H9 (cell line): ENCODE data around the gene SWSAP1. TPM values are rescaled to one million over a fixed set of nuclear protein-coding genes. Genes with fewer than 3 reads are reported as not detected.

ENCODE experiments used
- DNase-seq: peaks from one replicate; pipeline ENCODE4 v3.0.0-alpha.2; 2017
- H2AFZ ChIP-seq: one replicate; pipeline ENCODE4 v1.6.1; 2013; ENCODE audit warnings: mild to moderate bottlenecking, low read length, control low read depth, moderate library complexity
- H2AK5ac ChIP-seq: 2 replicates; pipeline ENCODE4 v1.6.1; 2013; ENCODE audit warnings: low read length, control low read depth, mixed read lengths; ENCODE audit not compliant: insufficient read length
- H2BK120ac ChIP-seq: one replicate; pipeline ENCODE4 v1.6.1; 2013; ENCODE audit warnings: low read depth, mild to moderate bottlenecking, low read length, control low read depth, inconsistent platforms; ENCODE audit not compliant: poor library complexity, severe bottlenecking
- H2BK12ac ChIP-seq: 2 replicates; pipeline ENCODE4 v1.6.1; 2013; ENCODE audit warnings: low read length, control low read depth, mixed read lengths, low read depth; ENCODE audit not compliant: insufficient read length
- H2BK15ac ChIP-seq: 2 replicates; pipeline ENCODE4 v1.6.1; 2013; ENCODE audit warnings: low read depth, low read length, control low read depth
- H2BK20ac ChIP-seq: one replicate; pipeline ENCODE4 v1.6.1; 2013; ENCODE audit warnings: low read depth, mild to moderate bottlenecking, low read length, control low read depth, inconsistent platforms; ENCODE audit not compliant: poor library complexity, severe bottlenecking
- H2BK5ac ChIP-seq: 2 replicates; pipeline ENCODE4 v1.6.1; 2013; ENCODE audit warnings: low read length, control low read depth, mixed read lengths; ENCODE audit not compliant: insufficient read length
- H3K14ac ChIP-seq: 2 replicates; pipeline ENCODE4 v1.6.1; 2013; ENCODE audit warnings: low read length, control low read depth; ENCODE audit not compliant: insufficient read depth
- H3K18ac ChIP-seq: 2 replicates; pipeline ENCODE4 v1.6.1; 2013; ENCODE audit warnings: low read depth, mild to moderate bottlenecking, mixed read lengths, low read length, control low read depth; ENCODE audit not compliant: insufficient read length
- H3K23ac ChIP-seq: 2 replicates; pipeline ENCODE4 v1.6.1; 2013; ENCODE audit warnings: low read length, control low read depth, mixed read lengths, low read depth; ENCODE audit not compliant: insufficient read length
- H3K23me2 ChIP-seq: 2 replicates; pipeline ENCODE4 v1.6.1; 2013; ENCODE audit warnings: low read depth, mild to moderate bottlenecking, mixed read lengths, low read length, control low read depth; ENCODE audit not compliant: insufficient read length, poor library complexity, severe bottlenecking
- H3K27ac ChIP-seq: 2 replicates; pipeline ENCODE4 v1.5.1; 2013; ENCODE audit warnings: low read length, control low read depth, mixed read lengths, low read depth; ENCODE audit not compliant: insufficient read length
- H3K27me3 ChIP-seq: 2 replicates; pipeline ENCODE4 v1.6.1; 2013; ENCODE audit warnings: low read length, control low read depth, inconsistent platforms; ENCODE audit not compliant: insufficient read depth
- H3K4ac ChIP-seq: 2 replicates; pipeline ENCODE4 v1.6.1; 2013; ENCODE audit warnings: low read depth, mild to moderate bottlenecking, control low read depth, inconsistent platforms, low read length, moderate library complexity
- H3K4me1 ChIP-seq: 2 replicates; pipeline ENCODE4 v1.6.1; 2013; ENCODE audit warnings: low read length, control low read depth, inconsistent platforms; ENCODE audit not compliant: insufficient read depth
- H3K4me2 ChIP-seq: 2 replicates; pipeline ENCODE4 v1.6.1; 2013; ENCODE audit warnings: low read length, control low read depth, mixed read lengths; ENCODE audit not compliant: insufficient read length, insufficient read depth
- H3K56ac ChIP-seq: 2 replicates; pipeline ENCODE4 v1.6.1; 2013; ENCODE audit warnings: low read depth, mild to moderate bottlenecking, mixed read lengths, low read length, control low read depth; ENCODE audit not compliant: insufficient read length
- H3K79me1 ChIP-seq: 2 replicates; pipeline ENCODE4 v1.6.1; 2013; ENCODE audit warnings: low read depth, mild to moderate bottlenecking, moderate library complexity, low read length, control low read depth, inconsistent platforms; ENCODE audit not compliant: insufficient read depth, poor library complexity, severe bottlenecking
- H3K79me2 ChIP-seq: 2 replicates; pipeline ENCODE4 v1.6.1; 2013; ENCODE audit warnings: low read length, control low read depth, inconsistent platforms; ENCODE audit not compliant: insufficient read depth
- H3K9ac ChIP-seq: 2 replicates; pipeline ENCODE4 v1.6.1; 2013; ENCODE audit warnings: low read length, control low read depth, mixed read lengths; ENCODE audit not compliant: insufficient read length; ENCODE audit errors: extremely low read depth
- H3K9me3 ChIP-seq: one replicate; pipeline ENCODE4 v1.6.1; 2013; ENCODE audit warnings: low read depth, low read length, inconsistent platforms; ENCODE audit not compliant: control insufficient read depth
- H3T11ph ChIP-seq: one replicate; pipeline ENCODE4 v1.6.1; 2013; ENCODE audit warnings: mild to moderate bottlenecking, low read length, control low read depth, inconsistent platforms
- H4K20me1 ChIP-seq: one replicate; pipeline ENCODE4 v1.6.1; 2013; ENCODE audit not compliant: control insufficient read depth, insufficient read length, insufficient read depth
- H4K5ac ChIP-seq: 2 replicates; pipeline ENCODE4 v1.6.1; 2013; ENCODE audit warnings: low read depth, mild to moderate bottlenecking, mixed read lengths, low read length, control low read depth; ENCODE audit not compliant: insufficient read length
- H4K8ac ChIP-seq: replicated peaks from 2 replicates; pipeline ENCODE4 v1.6.1; 2013; ENCODE audit warnings: low read length, control low read depth, mixed read lengths, low read depth; ENCODE audit not compliant: insufficient read length
- H4K91ac ChIP-seq: 2 replicates; pipeline ENCODE4 v1.6.1; 2013; ENCODE audit warnings: low read depth, mild to moderate bottlenecking, moderate library complexity, mixed read lengths, low read length, control low read depth; ENCODE audit not compliant: insufficient read length
- H3K27ac Mint-ChIP-seq, 3 experiments: 2 replicates in 2 of 3; 3 replicates in 1 of 3; pipeline ENCODE4 v1.8.0; 2020 to 2021; ENCODE audit warnings: mixed read lengths in 3 of 3, mild to moderate bottlenecking in 1 of 3, moderate library complexity in 1 of 3
- H3K27me3 Mint-ChIP-seq: 2 replicates; pipeline ENCODE4 v1.8.0; 2021; ENCODE audit warnings: low read depth, mild to moderate bottlenecking, moderate library complexity, mixed read lengths
- H3K36me3 Mint-ChIP-seq, 3 experiments: 2 replicates in 2 of 3; 3 replicates in 1 of 3; pipeline ENCODE4 v1.8.0; 2020 to 2021; ENCODE audit warnings: low read depth in 3 of 3, mixed read lengths in 3 of 3; ENCODE audit not compliant: insufficient read depth in 1 of 3
- H3K4me1 Mint-ChIP-seq, 2 experiments: 2 replicates each; pipeline ENCODE4 v1.8.0; 2020; ENCODE audit warnings: mixed read lengths in 2 of 2
- H3K4me3 Mint-ChIP-seq, 2 experiments: 2 replicates in 1 of 2; 3 replicates in 1 of 2; pipeline ENCODE4 v1.8.0; 2020 to 2021; ENCODE audit warnings: mild to moderate bottlenecking in 2 of 2, mixed read lengths in 2 of 2, moderate library complexity in 1 of 2
- H3K9me3 Mint-ChIP-seq, 2 experiments: 2 replicates in 1 of 2; 3 replicates in 1 of 2; pipeline ENCODE4 v1.8.0; 2020; ENCODE audit warnings: mild to moderate bottlenecking in 2 of 2, mixed read lengths in 2 of 2, moderate library complexity in 1 of 2
- CTCF ChIP-seq: fragments of 200-600 bp; sonication (generic); conservative IDR thresholded peaks from 3 replicates; pipeline ENCODE4 v1.8.0; 2021; ENCODE audit warnings: antibody characterized with exemption, mild to moderate bottlenecking
- WGBS: extraction: QIAGEN DNeasy Blood & Tissue Kit; methylation state at CpG from one replicate; pipeline ENCODE4 v1.1.7; 2013; ENCODE audit warnings: missing lambda C conversion rate, low lambda C conversion rate, mixed read lengths; ENCODE audit not compliant: insufficient read length; ENCODE audit errors: extremely low coverage; 5-methylcytosine and 5-hydroxymethylcytosine counted together
- total RNA-seq: library from RNA; stranded (reverse); gene quantifications from 2 replicates; pipeline ENCODE4 v1.2.1, GENCODE V29; 2021

The SWSAP1 gene
- total RNA-seq, 1 experiment from 2014 or later: 3.8 TPM

- Histone ChIP-seq H3K14ac (no peak overlapping the region), H4K5ac (no peak overlapping the region), H3K4me1 (peaks cover 2% of the 10 kb centered on the region; the same call in 1 of the 2 replicates), H2BK15ac (no peak overlapping the region), H3T11ph (no peak overlapping the region), H2AFZ (no peak overlapping the region), H4K20me1 (no peaks in the 10 kb centered on the region), H3K27ac (no peak overlapping the region), H3K9me3 (no peaks in the 10 kb centered on the region), H3K18ac (no peak overlapping the region), H4K8ac (no peak overlapping the region), H2BK120ac (no peak overlapping the region), H2BK20ac (no peak overlapping the region), H2AK5ac (no peak overlapping the region), H2BK5ac (no peak overlapping the region), H4K91ac (no peak overlapping the region), H3K4ac (no peak overlapping the region), H3K23ac (no peak overlapping the region), H3K56ac (no peak overlapping the region), H2BK12ac (no peak overlapping the region), H3K27me3 (no peaks in the 10 kb centered on the region), H3K79me2 (no peaks in the 10 kb centered on the region), H3K23me2 (peaks cover 2% of the 10 kb centered on the region), H3K4me2 (no peak overlapping the region), H3K9ac (no peak overlapping the region), H3K79me1 (no peaks in the 10 kb centered on the region)
- WGBS: no CpG with 5 or more reads among the region's 22 CpGs
- Mint-ChIP-seq H3K9me3 (no peaks in the 10 kb centered on the region), H3K4me1 (peaks cover 4 to 6% of the 10 kb centered on the region in 2 experiments), H3K27ac (no peak overlapping the region), H3K4me3 (no peak overlapping the region), H3K27me3 (no peaks in the 10 kb centered on the region; the same call in 1 of the 2 replicates), H3K36me3 (peaks cover 13 to 58% (median 51%) of the 10 kb centered on the region in 3 experiments; a peak in 6 of 7 replicates)
- no peak for TF ChIP-seq CTCF
- DNase-seq: no peak
Measured at GRCh38 chr19:11397089-11397610, 22.7 kb downstream of the SWSAP1 start.
